Pancreas (tissue), 10 donors: ENCODE results near the gene MSANTD4. TPM values are rescaled to one million over a fixed set of nuclear protein-coding genes. Genes with fewer than 3 reads are reported as not detected.

ENCODE experiments used
- ATAC-seq, 4 donors: fragments of 200-7000 bp; cut with Tn5 transposase; one replicate each; pipeline versions ENCODE4 v1.8.0 to v1.9.1; 2020; ENCODE audit warnings: mild to moderate bottlenecking in 4 of 4, moderate library complexity in 4 of 4
- DNase-seq, 6 donors: peaks; one replicate each; pipeline ENCODE4 v3.0.0-alpha.2; 2020
- FAIRE-seq: peaks from 2 replicates; lab custom pipeline; 2012; peaks lifted over from hg19 to GRCh38; lab: Jason Lieb, UNC
- H3K27ac ChIP-seq, 4 donors: fragments of 200-600 bp; sonication (generic); 1 replicate in 3 of 4; 2 replicates in 1 of 4; pipeline versions ENCODE4 v1.5.0 to v1.8.0; 2020
- H3K27me3 ChIP-seq, 4 donors: fragments of 200-600 bp; one replicate each; pipeline ENCODE4 v1.8.0; 2021
- H3K36me3 ChIP-seq, 3 donors: fragments of 200-600 bp; sonication (generic) in 1 of 3; one replicate each; pipeline versions ENCODE4 v1.5.0 to v1.8.0; 2020 to 2021
- H3K4me1 ChIP-seq, 3 donors: fragments of 200-600 bp; one replicate each; pipeline ENCODE4 v1.8.0; 2021
- H3K4me3 ChIP-seq, 4 donors: fragments of 200-600 bp; sonication (generic) in 2 of 4; one replicate each; pipeline versions ENCODE4 v1.5.0 to v1.8.0; 2020 to 2021
- H3K9me3 ChIP-seq, 4 donors: fragments of 200-600 bp; one replicate each; pipeline ENCODE4 v1.8.0; 2021
- CTCF ChIP-seq, 4 donors: fragments of 200-600 bp; sonication (generic) in 3 of 4; IDR thresholded peaks; one replicate each; pipeline versions ENCODE4 v1.5.0 to v1.8.0; 2021; ENCODE audit warnings: antibody characterized with exemption in 4 of 4
- WGBS, 2 donors: extraction: QIAGEN DNeasy Blood & Tissue Kit; methylation state at CpG; one replicate each; pipeline ENCODE4 v1.1.7; 2013; 5-methylcytosine and 5-hydroxymethylcytosine counted together
- intact Hi-C, 3 donors: fragments of 100-400 bp; cut with DNase I; formaldehyde crosslinking; loops; one replicate each; pipeline versions ENCODE4 v1.11.1 to v1.14.2; 2022
- polyA plus RNA-seq, 2 donors: library from polyadenylated mRNA; stranded (reverse); fragments of 200-250 nt; gene quantifications; one replicate each; pipeline ENCODE4 v1.2.3, GENCODE V29; 2013
- total RNA-seq, 6 donors: library from RNA; stranded (reverse); fragmentation: NEBNext Ultra II Directional in 4 of 6; extraction: Animal tissue kit (Norgen Biotek cat#: 25700) in 4 of 6; gene quantifications; one replicate each; pipeline versions ENCODE4 v1.2.1 to v1.2.4, GENCODE V29; 2021 to 2023
- donor health status: healthy with polysubstance abuse.
- donor health status: DM: no; HTN: no; CAD: no; lungs with moderate emphysema.
- donor health status: DM: no; HTN: no; CAD: no.
- donor health status: control.
- donor health status: control.
- donor health status: Bipolar disorder and iron deficiency.
- donor health status: DM: yes; HTN: yes; CAD: no.
- donor health status: DM: no; HTN: no; CAD: no.
- donor health status: DM: no; HTN: no; CAD: no.
- donor health status: DM: yes; HTN: yes; CAD: no.

Gene MSANTD4
- total and polyA plus RNA-seq, 8 donors: 3.8 to 8.6 (median 7.5) TPM

GRCh38 chr11:105960252-105961245 is 61.5 kb downstream of the MSANTD4 start:
- FAIRE-seq: no peak
- intact Hi-C loops: no loop called here
- Histone ChIP-seq H3K4me1 (no peaks in the 10 kb centered on the region), H3K4me3 (no peak overlapping the region), H3K27me3 (no peaks in the 10 kb centered on the region), H3K36me3 (no peaks in the 10 kb centered on the region), H3K9me3 (no peaks in the 10 kb centered on the region), H3K27ac (no peak overlapping the region)
- no peak for TF ChIP-seq CTCF (IDR thresholded peaks at IDR 0.05)
- ATAC-seq: no peak
- DNase-seq: peak in 3 of 6 donors; percentile 23 to 36 (median 36)
- WGBS, 2 donors: 79 to 82% methylated on average over 22 of the region's 22 CpGs

Other genes with a start within 250 kb of the MSANTD4 start
- 10 to 100 TPM in 1 of 6 donors, 1 to 10 TPM in 5; 2.7 to 11.1 (median 6.6) TPM for gene KBTBD3, start 55.1 kb upstream of the MSANTD4 start, total RNA-seq
- 1 to 10 TPM; 2.8 to 3.9 TPM for gene KBTBD3, start 55.1 kb upstream of the MSANTD4 start, polyA plus RNA-seq
- 10 to 100 TPM; 12.5 to 28.8 (median 18.7) TPM for gene AASDHPPT, start 55.4 kb upstream of the MSANTD4 start, total RNA-seq
- 10 to 100 TPM in 1 of 2 donors, 1 to 10 TPM in 1; 9.2 to 15.8 TPM for gene AASDHPPT, start 55.4 kb upstream of the MSANTD4 start, polyA plus RNA-seq